GM12872 (cell line): ENCODE results near the gene TOP1.

Experiments
- CTCF ChIP-seq: IDR thresholded peaks from 3 replicates; pipeline ENCODE4 v1.5.1; 2011; ENCODE audit warnings: low read depth, mild to moderate bottlenecking, low read length, moderate library complexity; ENCODE audit not compliant: insufficient read depth

TOP1 gene

GRCh38 chr20:41161886-41162285, 133.3 kb downstream of the TOP1 start:
- TF ChIP-seq CTCF, result no peak

GRCh38 chr20:41162396-41162795, 133.8 kb downstream of the TOP1 start:
- TF ChIP-seq CTCF, result no peak

- TF ChIP-seq CTCF, result no peak
Observed at GRCh38 chr20:41163821-41164220, 135.2 kb downstream of the TOP1 start.

GRCh38 chr20:41165001-41165882, 136.6 kb downstream of the TOP1 start:
- no peak for TF ChIP-seq CTCF

- no peak for TF ChIP-seq CTCF
Observed at GRCh38 chr20:41166201-41167117, 137.8 kb downstream of the TOP1 start.

GRCh38 chr20:41167118-41167470, 138.5 kb downstream of the TOP1 start:
- no peak for TF ChIP-seq CTCF

- TF ChIP-seq CTCF, result no peak
Observed at GRCh38 chr20:41167481-41168253, 139.0 kb downstream of the TOP1 start.
